K562 (cell line): Measurements from ENCODE around the gene POGLUT2. TPM values are rescaled to one million over a fixed set of nuclear protein-coding genes. Genes with fewer than 3 reads are reported as not detected.

ENCODE experiments used
- IFI16 ChIP-seq: fragments of 250-450 bp; sonication (Bioruptor Pico); IDR thresholded peaks from 2 replicates; pipeline ENCODE4 v2.1.2; 2022; ENCODE audit warnings: mild to moderate bottlenecking, inconsistent platforms
- KAT7 ChIP-seq: sonication (generic); formaldehyde crosslinking; IDR thresholded peaks from 2 replicates; pipeline ENCODE4 v1.8.0; 2022; ENCODE audit warnings: missing genetic modification reagents, mild to moderate bottlenecking, borderline replicate concordance
- MTF1 ChIP-seq: fragments of 250-450 bp; sonication (Bioruptor Pico); IDR thresholded peaks from 2 replicates; pipeline ENCODE4 v1.9.0; 2021; ENCODE audit warnings: moderate library complexity, mild to moderate bottlenecking, inconsistent platforms, borderline replicate concordance
- RFX5 ChIP-seq: IDR thresholded peaks from 2 replicates; pipeline ENCODE4 v1.6.1; 2011; ENCODE audit warnings: low read depth, mild to moderate bottlenecking, improper control_type of control experiment, low read length
- SRSF3 ChIP-seq: fragments of 200-400 bp; formaldehyde crosslinking; IDR thresholded peaks from 2 replicates; pipeline ENCODE4 v1.6.1; 2016; ENCODE audit warnings: mild to moderate bottlenecking, low read length, moderate library complexity; ENCODE audit not compliant: insufficient read depth
- STAT5A ChIP-seq: IDR thresholded peaks from 2 replicates; pipeline ENCODE4 v1.6.1; 2012; ENCODE audit warnings: low read length, inconsistent platforms, borderline replicate concordance
- polyA plus RNA-seq, 8 experiments: library from polyadenylated mRNA; depleted of rRNA in 4 of 8; stranded (reverse) in 5 of 8; unstranded in 3 of 8; fragments of >200 nt; fragmentation: Nextera tagmentation in 2 of 8; fragmentation: Illumina TruSeq in 1 of 8; extraction: Ambion mirVana in 2 of 8; extraction: Trizol in 1 of 8; gene quantifications; 2 replicates each; pipeline versions ENCODE4 v1.2.1 to v1.2.3, GENCODE V29; 2011 to 2014; ENCODE audit warnings: inconsistent platforms in 1 of 8, missing spikeins in 1 of 8
- total RNA-seq, 7 experiments: library from RNA; depleted of rRNA in 6 of 7; stranded (reverse); fragments of >200 nt in 6 of 7; fragmentation: Illumina TruSeq in 2 of 7; extraction: Trizol in 2 of 7; gene quantifications; 2 replicates each; pipeline versions ENCODE4 v1.2.1 to v1.2.3, GENCODE V29; 2011 to 2021; ENCODE audit warnings: low replicate concordance in 1 of 7
- TF ChIP-seq, protein P1 (sequence below): fragments of 450-650 bp; IDR thresholded peaks from 2 replicates; pipeline ENCODE4 v1.6.1; 2016; ENCODE audit warnings: borderline replicate concordance
- TF ChIP-seq, protein P2 (sequence below), 2 experiments: fragments of 200-800 bp in 1 of 2; sonication (Bioruptor generic) in 1 of 2; sonication (generic) in 1 of 2; formaldehyde crosslinking in 1 of 2; IDR thresholded peaks in 1 of 2; conservative IDR thresholded peaks in 1 of 2; 2 replicates each; pipeline versions ENCODE4 v1.5.0 to v1.6.1; 2016 to 2020; ENCODE audit warnings: missing compliant biosample characterization in 1 of 2, missing genetic modification characterization in 1 of 2, missing genetic modification reagents in 1 of 2
- TF ChIP-seq, protein P3 (sequence below): sonication (generic); formaldehyde crosslinking; IDR thresholded peaks from 2 replicates; pipeline ENCODE4 v1.8.1; 2022; ENCODE audit warnings: missing genetic modification reagents
- TF ChIP-seq, protein P4 (sequence below), 2 experiments: fragments of 450-650 bp; IDR thresholded peaks; 2 replicates each; pipeline ENCODE4 v1.6.1; 2016; ENCODE audit warnings: mild to moderate bottlenecking in 2 of 2, borderline replicate concordance in 1 of 2, low read depth in 1 of 2, moderate library complexity in 1 of 2

POGLUT2 gene
- total and polyA plus RNA-seq, 9 of the 15 experiments (the other 6 are each of a cell fraction or from before 2014, with no cell fraction given), result 3.8 to 11.8 (median 10.8) TPM

DNA sequence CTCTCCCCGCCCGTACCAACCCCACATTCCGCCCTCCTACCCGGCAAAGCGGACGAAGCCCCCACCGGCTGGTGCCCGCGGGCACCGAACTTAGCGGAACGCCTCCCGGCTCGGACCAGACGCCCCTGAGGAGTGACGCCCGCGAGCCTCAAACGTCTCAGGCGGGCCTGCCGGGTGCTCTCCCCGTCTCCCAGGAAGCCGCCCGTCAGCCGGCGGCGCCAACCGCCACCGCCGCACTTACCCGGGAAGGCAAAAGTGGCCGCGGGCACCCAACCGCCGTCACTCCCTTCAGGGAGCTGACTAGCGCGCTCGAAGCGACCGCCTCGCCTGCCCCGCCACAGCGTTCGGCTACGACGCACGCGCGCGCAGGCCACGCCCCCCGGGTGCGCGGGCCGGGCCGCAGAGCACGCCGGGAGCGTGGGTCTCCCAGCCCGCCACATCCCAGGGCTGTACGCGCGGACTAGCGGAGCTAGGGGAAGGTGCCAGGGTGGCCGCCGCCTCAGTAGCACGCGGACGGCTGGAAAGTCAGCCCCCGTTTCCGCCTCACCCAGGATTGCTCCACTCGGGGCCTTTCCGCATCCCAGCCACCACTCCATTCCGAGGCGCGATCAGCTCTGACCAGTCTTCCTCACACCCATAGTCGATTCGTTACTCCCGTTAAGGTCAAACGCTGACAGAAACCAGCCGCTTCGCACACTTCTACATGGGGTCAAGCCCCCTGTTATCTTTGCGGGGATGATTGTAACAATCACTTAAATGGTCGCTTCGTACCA lies 25.1 kb downstream of the POGLUT2 start, which contains the start of gene TEX30 (continued):
- TF ChIP-seq KAT7 (CRISPR knock-in tag) (peak; percentile 65; the same call in 1 of the 2 replicates), MTF1 (CRISPR knock-in tag) (no peak), STAT5A (no peak), RFX5 (no peak), SRSF3 (no peak), IFI16 (CRISPR knock-in tag) (no peak)
- TF ChIP-seq, protein P1, sequence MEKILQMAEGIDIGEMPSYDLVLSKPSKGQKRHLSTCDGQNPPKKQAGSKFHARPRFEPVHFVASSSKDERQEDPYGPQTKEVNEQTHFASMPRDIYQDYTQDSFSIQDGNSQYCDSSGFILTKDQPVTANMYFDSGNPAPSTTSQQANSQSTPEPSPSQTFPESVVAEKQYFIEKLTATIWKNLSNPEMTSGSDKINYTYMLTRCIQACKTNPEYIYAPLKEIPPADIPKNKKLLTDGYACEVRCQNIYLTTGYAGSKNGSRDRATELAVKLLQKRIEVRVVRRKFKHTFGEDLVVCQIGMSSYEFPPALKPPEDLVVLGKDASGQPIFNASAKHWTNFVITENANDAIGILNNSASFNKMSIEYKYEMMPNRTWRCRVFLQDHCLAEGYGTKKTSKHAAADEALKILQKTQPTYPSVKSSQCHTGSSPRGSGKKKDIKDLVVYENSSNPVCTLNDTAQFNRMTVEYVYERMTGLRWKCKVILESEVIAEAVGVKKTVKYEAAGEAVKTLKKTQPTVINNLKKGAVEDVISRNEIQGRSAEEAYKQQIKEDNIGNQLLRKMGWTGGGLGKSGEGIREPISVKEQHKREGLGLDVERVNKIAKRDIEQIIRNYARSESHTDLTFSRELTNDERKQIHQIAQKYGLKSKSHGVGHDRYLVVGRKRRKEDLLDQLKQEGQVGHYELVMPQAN, result no peak
- TF ChIP-seq, protein P2, sequence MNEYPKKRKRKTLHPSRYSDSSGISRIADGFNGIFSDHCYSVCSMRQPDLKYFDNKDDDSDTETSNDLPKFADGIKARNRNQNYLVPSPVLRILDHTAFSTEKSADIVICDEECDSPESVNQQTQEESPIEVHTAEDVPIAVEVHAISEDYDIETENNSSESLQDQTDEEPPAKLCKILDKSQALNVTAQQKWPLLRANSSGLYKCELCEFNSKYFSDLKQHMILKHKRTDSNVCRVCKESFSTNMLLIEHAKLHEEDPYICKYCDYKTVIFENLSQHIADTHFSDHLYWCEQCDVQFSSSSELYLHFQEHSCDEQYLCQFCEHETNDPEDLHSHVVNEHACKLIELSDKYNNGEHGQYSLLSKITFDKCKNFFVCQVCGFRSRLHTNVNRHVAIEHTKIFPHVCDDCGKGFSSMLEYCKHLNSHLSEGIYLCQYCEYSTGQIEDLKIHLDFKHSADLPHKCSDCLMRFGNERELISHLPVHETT (CRISPR knock-in tag; conservative IDR thresholded peaks at IDR 0.05 in 1 of 2, IDR thresholded peaks at IDR 0.05 in 1 of 2), result peak in 1 of 2 experiments; percentile 69; a peak in 1 of 4 replicates
- TF ChIP-seq, protein P3, sequence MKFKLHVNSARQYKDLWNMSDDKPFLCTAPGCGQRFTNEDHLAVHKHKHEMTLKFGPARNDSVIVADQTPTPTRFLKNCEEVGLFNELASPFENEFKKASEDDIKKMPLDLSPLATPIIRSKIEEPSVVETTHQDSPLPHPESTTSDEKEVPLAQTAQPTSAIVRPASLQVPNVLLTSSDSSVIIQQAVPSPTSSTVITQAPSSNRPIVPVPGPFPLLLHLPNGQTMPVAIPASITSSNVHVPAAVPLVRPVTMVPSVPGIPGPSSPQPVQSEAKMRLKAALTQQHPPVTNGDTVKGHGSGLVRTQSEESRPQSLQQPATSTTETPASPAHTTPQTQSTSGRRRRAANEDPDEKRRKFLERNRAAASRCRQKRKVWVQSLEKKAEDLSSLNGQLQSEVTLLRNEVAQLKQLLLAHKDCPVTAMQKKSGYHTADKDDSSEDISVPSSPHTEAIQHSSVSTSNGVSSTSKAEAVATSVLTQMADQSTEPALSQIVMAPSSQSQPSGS (CRISPR knock-in tag), result 0 out of 2 replicates have a peak, but pooled peaks have one; percentile 28
- TF ChIP-seq, protein P4, sequence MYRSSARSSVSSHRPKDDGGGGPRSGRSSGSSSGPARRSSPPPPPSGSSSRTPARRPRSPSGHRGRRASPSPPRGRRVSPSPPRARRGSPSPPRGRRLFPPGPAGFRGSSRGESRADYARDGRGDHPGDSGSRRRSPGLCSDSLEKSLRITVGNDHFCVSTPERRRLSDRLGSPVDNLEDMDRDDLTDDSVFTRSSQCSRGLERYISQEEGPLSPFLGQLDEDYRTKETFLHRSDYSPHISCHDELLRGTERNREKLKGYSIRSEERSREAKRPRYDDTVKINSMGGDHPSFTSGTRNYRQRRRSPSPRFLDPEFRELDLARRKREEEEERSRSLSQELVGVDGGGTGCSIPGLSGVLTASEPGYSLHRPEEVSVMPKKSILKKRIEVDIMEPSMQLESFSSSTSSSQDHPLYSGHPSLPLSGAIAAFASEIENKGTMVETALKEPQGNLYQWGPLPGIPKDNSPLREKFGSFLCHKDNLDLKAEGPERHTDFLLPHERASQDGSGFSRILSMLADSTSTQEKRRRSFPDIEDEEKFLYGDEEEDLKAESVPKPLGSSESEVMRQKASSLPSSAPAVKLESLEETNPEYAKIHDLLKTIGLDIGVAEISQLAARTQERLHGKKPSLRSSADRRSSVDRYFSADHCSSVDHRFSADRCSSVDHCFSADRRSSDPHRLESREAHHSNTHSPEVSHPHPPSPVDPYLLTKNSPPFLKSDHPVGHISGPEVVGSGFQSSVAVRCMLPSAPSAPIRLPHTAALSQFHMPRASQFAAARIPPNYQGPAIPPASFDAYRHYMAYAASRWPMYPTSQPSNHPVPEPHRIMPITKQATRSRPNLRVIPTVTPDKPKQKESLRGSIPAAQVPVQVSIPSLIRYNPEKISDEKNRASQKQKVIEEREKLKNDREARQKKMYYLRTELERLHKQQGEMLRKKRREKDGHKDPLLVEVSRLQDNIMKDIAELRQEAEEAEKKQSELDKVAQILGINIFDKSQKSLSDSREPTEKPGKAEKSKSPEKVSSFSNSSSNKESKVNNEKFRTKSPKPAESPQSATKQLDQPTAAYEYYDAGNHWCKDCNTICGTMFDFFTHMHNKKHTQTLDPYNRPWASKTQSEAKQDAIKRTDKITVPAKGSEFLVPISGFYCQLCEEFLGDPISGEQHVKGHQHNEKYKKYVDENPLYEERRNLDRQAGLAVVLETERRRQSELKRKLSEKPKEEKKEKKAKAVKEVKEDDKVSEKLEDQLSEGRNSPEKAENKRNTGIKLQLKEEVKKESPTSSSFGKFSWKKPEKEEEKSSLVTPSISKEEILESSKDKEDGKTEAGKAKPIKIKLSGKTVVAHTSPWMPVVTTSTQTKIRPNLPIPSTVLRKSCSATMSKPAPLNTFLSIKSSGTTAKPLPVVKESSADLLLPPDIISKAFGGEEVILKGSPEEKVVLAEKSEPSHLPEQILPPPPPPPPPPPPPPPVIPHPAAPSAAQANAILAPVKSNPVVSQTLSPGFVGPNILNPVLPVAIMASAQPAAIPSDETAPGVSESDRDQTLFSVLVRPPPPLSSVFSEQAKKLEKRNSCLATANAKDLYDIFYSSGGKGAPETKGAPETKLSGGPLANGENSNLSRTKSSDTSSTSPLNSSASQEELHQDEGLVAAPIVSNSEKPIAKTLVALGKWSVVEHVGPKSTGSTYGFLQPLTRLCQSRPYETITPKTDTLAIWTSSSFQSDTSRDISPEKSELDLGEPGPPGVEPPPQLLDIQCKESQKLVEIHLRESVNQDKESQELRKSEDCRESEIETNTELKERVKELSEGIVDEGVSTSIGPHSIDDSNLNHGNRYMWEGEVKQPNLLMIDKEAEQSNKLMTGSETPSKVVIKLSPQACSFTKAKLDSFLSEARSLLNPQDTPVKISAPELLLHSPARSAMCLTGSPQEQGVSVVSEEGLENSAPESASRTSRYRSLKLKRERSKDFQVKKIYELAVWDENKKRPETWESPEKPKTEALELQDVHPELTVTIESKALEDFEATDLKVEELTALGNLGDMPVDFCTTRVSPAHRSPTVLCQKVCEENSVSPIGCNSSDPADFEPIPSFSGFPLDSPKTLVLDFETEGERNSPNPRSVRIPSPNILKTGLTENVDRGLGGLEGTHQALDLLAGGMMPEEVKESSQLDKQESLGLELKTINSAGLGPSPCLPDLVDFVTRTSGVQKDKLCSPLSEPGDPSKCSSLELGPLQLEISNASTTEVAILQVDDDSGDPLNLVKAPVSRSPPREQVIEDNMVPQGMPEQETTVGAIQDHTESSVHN (IDR thresholded peaks at IDR 0.05; ENCODE audit: borderline replicate concordance in 1 of 2, low read depth in 1 of 2), result no peak
